ENCODE data around the gene TCF7.

TCF7 gene

DNA sequence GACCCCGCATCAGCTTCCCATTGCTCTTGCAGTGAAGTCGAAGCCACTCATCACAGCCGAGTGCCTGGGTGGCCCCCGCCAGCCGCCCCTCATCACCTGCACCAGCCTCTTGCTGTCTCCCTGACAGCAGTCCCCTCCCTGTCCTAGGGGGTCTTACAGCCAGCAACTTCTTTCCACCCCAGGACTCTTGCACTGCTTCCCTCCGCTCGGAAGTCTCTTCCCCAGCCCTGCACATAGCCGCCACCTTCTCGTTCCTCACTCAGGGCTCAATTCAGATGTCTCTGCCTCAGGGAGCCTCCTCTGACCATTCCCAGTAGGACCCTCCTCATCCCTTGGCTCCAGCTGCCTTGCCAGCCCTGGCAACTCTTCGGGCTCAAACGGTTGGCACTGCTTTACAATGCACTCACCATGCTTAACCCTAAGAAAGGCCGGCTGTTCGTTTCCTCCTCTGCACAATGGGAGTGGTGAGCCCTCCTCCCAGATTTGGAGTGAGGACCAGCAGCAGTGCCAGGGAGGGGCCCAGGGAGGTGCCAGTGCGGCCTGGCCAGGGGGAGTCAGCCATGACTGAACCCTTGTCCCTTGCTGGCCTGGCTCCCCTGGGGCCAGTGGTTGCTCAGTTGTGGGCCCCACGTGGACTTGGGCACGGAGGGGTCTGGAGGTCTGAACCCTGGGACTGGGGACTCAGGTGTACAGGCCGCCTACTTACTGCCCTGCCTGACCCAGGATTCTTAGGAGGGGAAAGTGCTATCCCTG is 6.1 kb downstream of the TCF7 start:
- TF ChIP-seq, protein P1, sequence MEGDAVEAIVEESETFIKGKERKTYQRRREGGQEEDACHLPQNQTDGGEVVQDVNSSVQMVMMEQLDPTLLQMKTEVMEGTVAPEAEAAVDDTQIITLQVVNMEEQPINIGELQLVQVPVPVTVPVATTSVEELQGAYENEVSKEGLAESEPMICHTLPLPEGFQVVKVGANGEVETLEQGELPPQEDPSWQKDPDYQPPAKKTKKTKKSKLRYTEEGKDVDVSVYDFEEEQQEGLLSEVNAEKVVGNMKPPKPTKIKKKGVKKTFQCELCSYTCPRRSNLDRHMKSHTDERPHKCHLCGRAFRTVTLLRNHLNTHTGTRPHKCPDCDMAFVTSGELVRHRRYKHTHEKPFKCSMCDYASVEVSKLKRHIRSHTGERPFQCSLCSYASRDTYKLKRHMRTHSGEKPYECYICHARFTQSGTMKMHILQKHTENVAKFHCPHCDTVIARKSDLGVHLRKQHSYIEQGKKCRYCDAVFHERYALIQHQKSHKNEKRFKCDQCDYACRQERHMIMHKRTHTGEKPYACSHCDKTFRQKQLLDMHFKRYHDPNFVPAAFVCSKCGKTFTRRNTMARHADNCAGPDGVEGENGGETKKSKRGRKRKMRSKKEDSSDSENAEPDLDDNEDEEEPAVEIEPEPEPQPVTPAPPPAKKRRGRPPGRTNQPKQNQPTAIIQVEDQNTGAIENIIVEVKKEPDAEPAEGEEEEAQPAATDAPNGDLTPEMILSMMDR (conservative IDR thresholded peaks at IDR 0.05; ENCODE audit: low read depth, low read length) = no peak
- H3K4me3 ChIP-seq (ENCODE audit: low read depth, low read length) = no peak overlapping the region
- DNase-seq (ENCODE audit: low read depth) = no peak

DNA sequence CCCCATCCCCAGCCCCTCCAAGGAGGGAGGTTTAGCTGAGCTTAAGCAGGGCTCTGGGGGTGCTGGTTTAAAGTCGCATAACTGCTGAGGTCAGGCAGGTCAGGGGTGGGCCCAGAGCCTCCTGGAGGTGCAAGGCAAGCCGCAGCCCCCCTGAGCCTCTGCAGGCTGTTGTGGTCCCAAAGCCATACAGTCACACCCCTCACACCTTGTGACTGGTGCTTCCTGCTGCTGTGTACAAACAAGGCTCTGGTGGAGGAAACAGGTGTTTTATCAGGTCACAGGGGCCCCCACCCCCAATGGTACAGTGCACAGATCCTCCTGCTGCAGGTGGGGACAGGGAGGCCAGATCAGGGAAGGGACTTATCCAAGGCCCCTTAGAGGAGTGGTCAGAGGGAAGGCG is 8.0 kb downstream of the TCF7 start:
- TF ChIP-seq, protein P1 (conservative IDR thresholded peaks at IDR 0.05; ENCODE audit: low read depth, low read length) = no peak
- no peak for DNase-seq (ENCODE audit: low read depth)
- H3K4me3 ChIP-seq (ENCODE audit: low read depth, low read length) = no peak overlapping the region

DNA sequence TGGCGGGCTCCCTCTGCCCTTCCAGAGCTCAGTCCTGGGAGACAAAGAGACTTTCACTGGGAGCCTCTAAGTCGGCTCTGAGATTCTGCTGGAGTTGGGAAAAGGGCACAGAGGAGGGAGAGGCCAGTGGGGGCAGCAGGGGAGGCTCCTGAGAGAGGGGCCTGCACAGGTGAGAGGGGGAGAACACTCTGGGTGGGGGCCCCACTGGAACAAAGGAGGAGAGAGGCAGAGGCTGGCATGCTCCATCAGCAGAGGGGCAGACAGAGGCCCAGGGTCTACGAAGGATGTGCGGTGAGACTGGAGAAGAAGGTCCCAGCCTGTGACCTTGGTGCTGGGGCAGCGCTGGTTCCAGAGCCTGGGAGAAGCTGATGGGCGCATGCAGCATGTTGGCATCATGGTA is 8.9 kb downstream of the TCF7 start:
- no peak for DNase-seq (ENCODE audit: low read depth)
- TF ChIP-seq, protein P1 (conservative IDR thresholded peaks at IDR 0.05; ENCODE audit: low read depth, low read length) = no peak
- H3K4me3 ChIP-seq (ENCODE audit: low read depth, low read length) = no peak overlapping the region

DNA sequence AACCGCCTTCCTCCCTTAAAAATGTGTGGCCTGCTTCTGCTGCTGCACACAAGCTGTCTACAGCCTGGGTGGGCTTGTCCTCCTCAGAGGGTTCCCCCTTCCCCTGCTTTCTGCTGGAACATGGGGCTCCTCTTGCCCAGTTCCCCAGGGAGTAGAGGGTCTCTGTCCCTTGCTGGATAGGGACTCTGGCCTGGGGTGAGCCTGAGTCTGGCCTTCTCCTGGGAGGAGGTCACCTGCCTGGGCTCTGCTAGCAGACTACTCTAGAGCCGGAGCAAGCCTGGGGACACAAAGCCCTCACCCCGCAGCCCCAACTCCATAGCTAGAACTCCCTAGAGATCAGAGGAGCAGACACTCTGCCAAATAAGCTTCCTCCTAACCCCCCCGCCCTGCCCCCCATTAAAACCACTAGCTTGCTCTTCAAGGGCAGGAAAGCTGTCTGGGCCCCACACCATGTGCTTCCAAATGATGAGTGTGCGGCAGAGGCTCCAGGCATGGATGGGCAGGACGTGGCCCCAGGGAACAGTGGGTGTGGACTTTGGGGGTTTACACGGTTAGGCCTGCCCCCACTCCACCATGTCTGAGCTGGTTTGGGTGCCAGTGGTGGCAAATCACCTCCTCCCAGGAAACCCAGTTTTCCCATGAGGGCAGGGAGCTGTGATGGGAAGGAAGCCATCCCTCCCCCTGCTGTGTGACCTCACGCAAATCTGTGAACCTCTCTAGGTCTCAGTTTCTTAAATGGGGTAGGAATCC is 10.0 kb downstream of the TCF7 start:
- no peak for DNase-seq (ENCODE audit: low read depth)
- H3K4me3 ChIP-seq (ENCODE audit: low read depth, low read length) = no peak overlapping the region
- TF ChIP-seq, protein P1 (conservative IDR thresholded peaks at IDR 0.05; ENCODE audit: low read depth, low read length) = no peak

DNA sequence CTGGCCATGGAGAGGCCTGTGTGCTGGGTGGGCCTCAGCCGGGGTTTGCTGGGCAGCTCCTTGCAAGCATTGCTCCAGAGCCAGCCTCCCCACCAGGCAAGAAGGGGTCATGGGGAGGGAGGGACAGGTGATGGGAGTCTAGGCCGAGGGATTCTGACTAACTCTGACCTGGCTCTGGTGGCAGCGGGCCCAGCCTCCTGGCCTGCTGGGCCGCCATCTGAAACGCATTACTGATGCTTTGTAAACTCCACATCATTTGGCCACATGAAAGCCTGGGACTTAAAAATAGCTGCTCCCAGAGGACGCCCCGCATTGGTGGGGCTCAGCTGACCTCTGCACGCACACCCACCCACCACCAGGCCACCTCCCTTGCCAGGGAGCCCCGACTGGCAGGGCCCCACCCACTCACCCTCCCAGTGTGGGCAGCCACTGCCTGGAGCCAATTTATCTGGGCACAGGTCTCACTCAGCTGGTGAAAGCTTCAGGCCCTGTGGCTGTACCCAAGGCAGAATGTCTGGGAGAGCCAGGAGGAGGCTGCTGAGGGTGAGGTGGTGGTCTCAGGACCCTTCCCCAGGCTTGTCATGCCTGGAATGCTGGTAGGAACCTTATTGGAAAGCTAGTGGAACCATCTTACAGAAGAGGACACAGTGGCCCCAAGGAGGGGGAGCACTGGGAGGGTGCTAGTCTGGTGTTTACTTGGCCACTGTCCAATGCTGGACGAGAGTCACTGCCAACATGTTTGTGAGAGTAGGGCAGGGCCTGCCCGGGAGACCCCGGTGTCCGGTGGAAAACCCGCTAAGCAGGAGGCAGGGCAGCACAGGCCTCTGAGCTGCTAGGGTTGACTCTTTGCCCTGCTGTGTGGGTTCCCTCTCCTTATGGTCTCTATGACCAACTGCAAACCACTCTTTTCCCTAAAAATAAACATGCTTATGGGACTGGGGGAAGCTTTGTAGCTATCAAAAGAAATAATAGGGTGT is 10.8 kb downstream of the TCF7 start:
- TF ChIP-seq, protein P1 (conservative IDR thresholded peaks at IDR 0.05; ENCODE audit: low read depth, low read length) = no peak
- no peak overlapping the region for H3K4me3 ChIP-seq (ENCODE audit: low read depth, low read length)
- peak; percentile 69 for DNase-seq (ENCODE audit: low read depth)

DNA sequence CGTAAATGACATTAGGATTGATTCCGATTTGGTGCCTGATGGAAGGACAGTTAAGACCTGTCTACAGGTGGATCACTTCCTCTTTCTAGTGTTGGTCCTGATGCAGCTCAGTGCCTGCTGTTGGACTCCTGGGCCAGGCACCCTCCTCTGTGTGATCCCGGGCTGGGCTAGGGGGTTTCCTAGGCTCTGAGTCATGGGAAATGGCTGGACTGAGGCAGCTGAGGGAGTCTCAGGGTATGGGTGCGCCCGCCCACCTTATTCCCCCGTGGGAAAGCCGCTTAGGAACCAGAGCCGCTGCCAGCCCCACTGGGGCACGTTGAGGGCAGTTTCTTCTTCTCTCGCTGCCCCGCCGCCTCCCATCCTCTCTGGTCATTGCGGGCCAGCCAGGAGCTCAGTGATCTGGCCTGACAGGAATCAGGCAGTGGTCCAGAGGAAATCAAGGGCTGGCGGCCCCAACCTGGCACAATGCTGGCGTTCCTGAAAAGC is 12.9 kb downstream of the TCF7 start:
- peak; percentile 32 for DNase-seq (ENCODE audit: low read depth)
- TF ChIP-seq, protein P1 (conservative IDR thresholded peaks at IDR 0.05; ENCODE audit: low read depth, low read length) = no peak

More for the DNA sequence above, 12.9 kb downstream of the TCF7 start:
- no peak overlapping the region for H3K4me3 ChIP-seq (ENCODE audit: low read depth, low read length)

Measured in choroid plexus epithelial cell (primary cell).